ENCODE measurements around the gene AMFR. TPM values are rescaled to one million over a fixed set of nuclear protein-coding genes. Genes with fewer than 3 reads are reported as not detected.

Gene AMFR
- total and polyA plus RNA-seq, 2 of the 13 experiments (the other 11 are each of a cell fraction or from before 2014, with no cell fraction given) = 52.9 to 108 TPM

- TF ChIP-seq ZNF543 (CRISPR knock-in tag; IDR thresholded peaks at IDR 0.05) (peak; percentile 97), HDAC6 (IDR thresholded peaks at IDR 0.05; ENCODE audit: low read depth, low read length) (no peak), NAIF1 (CRISPR knock-in tag; IDR thresholded peaks at IDR 0.05; ENCODE audit: borderline replicate concordance) (no peak), HMGXB3 (CRISPR knock-in tag; IDR thresholded peaks at IDR 0.05; ENCODE audit: borderline replicate concordance) (peak; percentile 96), THAP7 (CRISPR knock-in tag; IDR thresholded peaks at IDR 0.05) (no peak), ZNF775 (CRISPR knock-in tag; IDR thresholded peaks at IDR 0.05; ENCODE audit: borderline replicate concordance) (no peak), ZNF234 (CRISPR knock-in tag; conservative IDR thresholded peaks at IDR 0.05) (0 out of 2 replicates have a peak, but pooled peaks have one; percentile 40), NR2F6 (IDR thresholded peaks at IDR 0.05) (no peak), NR2F6 (CRISPR knock-in tag; IDR thresholded peaks at IDR 0.05) (peak; percentile 35; the same call in 1 of the 2 replicates), POLR2AphosphoS5 (IDR thresholded peaks at IDR 0.05; ENCODE audit: low read depth, low read length) (peak; percentile 39; the same call in 1 of the 2 replicates), ZNF552 (CRISPR knock-in tag; IDR thresholded peaks at IDR 0.05; ENCODE audit: borderline replicate concordance) (no peak), ZMAT5 (CRISPR knock-in tag; IDR thresholded peaks at IDR 0.05; ENCODE audit: borderline replicate concordance, low read depth) (no peak), SRY (CRISPR knock-in tag; IDR thresholded peaks at IDR 0.05) (no peak; the same call in 1 of the 2 replicates), ATAD3A (CRISPR knock-in tag; IDR thresholded peaks at IDR 0.05) (no peak), ZNF616 (CRISPR knock-in tag; IDR thresholded peaks at IDR 0.05; ENCODE audit: low read depth) (0 out of 2 replicates have a peak, but pooled peaks have one; percentile 53), TOPORS (CRISPR knock-in tag; IDR thresholded peaks at IDR 0.05) (no peak), ZNF280D (CRISPR knock-in tag; IDR thresholded peaks at IDR 0.05) (0 out of 2 replicates have a peak, but pooled peaks have one; percentile 62), YEATS2 (CRISPR knock-in tag; IDR thresholded peaks at IDR 0.05; ENCODE audit: borderline replicate concordance) (peak; percentile 64; the same call in 1 of the 2 replicates), RAD51 (IDR thresholded peaks at IDR 0.05; ENCODE audit: borderline replicate concordance) (no peak), SATB2 (CRISPR knock-in tag; IDR thresholded peaks at IDR 0.05) (no peak), YEATS4 (CRISPR knock-in tag; IDR thresholded peaks at IDR 0.05; ENCODE audit: borderline replicate concordance) (peak; percentile 36; the same call in 1 of the 2 replicates)
Measured at GRCh38 chr16:56357765-56358322, 67.5 kb downstream of the AMFR start (continued).
